NOMO-1 treated with DMSO at 0.1 percent for 48 hours (cell line): ENCODE data around the gene CD300LF.
A peak's percentile ranks its signal among the peaks of the same experiment; 100 is the strongest.

ENCODE experiments used
- DNase-seq: peaks from one replicate; lab custom pipeline; 2025; ENCODE audit not compliant: unreplicated experiment; lab: John Stamatoyannopoulos, UW

Gene CD300LF

GRCh38 chr17:74712756-74713155, at the start of gene CD300LF:
TSS of gene CD300LF (minus strand) at chr17:74712923. CDS start at chr17:74712866, 57 bp downstream.
- DNase-seq: peak; percentile 91

GRCh38 chr17:74761931-74762330, 49.2 kb upstream of the CD300LF start:
- DNase-seq: no peak

- DNase-seq: no peak
Observed at GRCh38 chr17:74761419-74761818, 48.7 kb upstream of the CD300LF start.

GRCh38 chr17:74760404-74761105, 47.8 kb upstream of the CD300LF start:
- no peak for DNase-seq

GRCh38 chr17:74759941-74760340, 47.2 kb upstream of the CD300LF start:
- no peak for DNase-seq

GRCh38 chr17:74759243-74759801, 46.6 kb upstream of the CD300LF start:
- DNase-seq: peak; percentile 78

- no peak for DNase-seq
Observed at GRCh38 chr17:74758848-74759168, 46.1 kb upstream of the CD300LF start.

- no peak for DNase-seq
Observed at GRCh38 chr17:74757931-74758847, 45.5 kb upstream of the CD300LF start.

GRCh38 chr17:74757502-74757901, 44.8 kb upstream of the CD300LF start:
- DNase-seq: no peak

GRCh38 chr17:74756891-74757290, 44.2 kb upstream of the CD300LF start:
- DNase-seq: no peak

- DNase-seq: no peak
Observed at GRCh38 chr17:74755533-74755932, 42.8 kb upstream of the CD300LF start.

- DNase-seq: no peak
Observed at GRCh38 chr17:74754832-74755231, 42.1 kb upstream of the CD300LF start.

- no peak for DNase-seq
Observed at GRCh38 chr17:74752822-74753401, 40.2 kb upstream of the CD300LF start.

GRCh38 chr17:74752415-74752814, 39.7 kb upstream of the CD300LF start:
- no peak for DNase-seq

- DNase-seq: no peak
Observed at GRCh38 chr17:74750327-74751069, 37.8 kb upstream of the CD300LF start.

- DNase-seq: no peak
Observed at GRCh38 chr17:74750039-74750326, 37.3 kb upstream of the CD300LF start.

GRCh38 chr17:74749279-74750038, 36.7 kb upstream of the CD300LF start:
- DNase-seq: no peak

- DNase-seq: peak; percentile 92
Observed at GRCh38 chr17:74748529-74749278, 36.0 kb upstream of the CD300LF start, which contains the start of gene NHERF1. TSS of gene NHERF1 (plus strand) at chr17:74748628. CDS start at chr17:74748847, 219 bp downstream.

- no peak for DNase-seq
Observed at GRCh38 chr17:74748279-74748528, 35.5 kb upstream of the CD300LF start.

GRCh38 chr17:74746922-74747321, 34.2 kb upstream of the CD300LF start:
- DNase-seq: peak; percentile 49
